ENCODE data around the gene EFNA5.
"Not testable (repeated sequence)": the region's sequence is repeated elsewhere in the genome, so short reads cannot be mapped to it uniquely, and the experiment has no call there.

The EFNA5 gene

GRCh38 chr5:107467137-107467932, 203.4 kb downstream of the EFNA5 start:
- in situ Hi-C loops (cut with MboI; ENCODE audit: low sequenced_read_pairs), result no loop called here

GRCh38 chr5:107466233-107466769, 204.4 kb downstream of the EFNA5 start:
- in situ Hi-C loops (cut with MboI; ENCODE audit: low sequenced_read_pairs), result no loop called here

- in situ Hi-C loops (cut with MboI; ENCODE audit: low sequenced_read_pairs), result no loop called here
Measured at GRCh38 chr5:107464876-107465275, 205.9 kb downstream of the EFNA5 start.

DNA sequence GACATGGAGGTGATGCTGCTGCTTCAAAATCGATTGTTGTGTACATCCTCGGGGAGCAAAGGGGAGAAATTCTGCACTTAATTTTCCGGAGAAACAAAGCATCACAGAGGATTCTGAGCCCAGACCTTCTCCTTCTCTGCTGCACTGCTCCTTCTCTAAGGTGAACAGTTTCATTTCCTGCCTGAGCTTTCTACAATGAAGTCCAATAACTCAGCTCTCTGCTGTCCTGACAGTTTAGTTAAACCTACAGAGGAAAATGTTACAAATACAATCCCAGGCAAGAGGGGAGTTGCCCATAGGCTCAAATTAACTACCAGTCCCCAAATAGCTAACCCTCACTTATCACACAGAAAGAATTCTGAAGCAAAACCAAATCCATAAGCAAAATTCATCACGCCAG, 206.3 kb downstream of the EFNA5 start:
- in situ Hi-C loops (cut with MboI; ENCODE audit: low sequenced_read_pairs), result no loop called here

DNA sequence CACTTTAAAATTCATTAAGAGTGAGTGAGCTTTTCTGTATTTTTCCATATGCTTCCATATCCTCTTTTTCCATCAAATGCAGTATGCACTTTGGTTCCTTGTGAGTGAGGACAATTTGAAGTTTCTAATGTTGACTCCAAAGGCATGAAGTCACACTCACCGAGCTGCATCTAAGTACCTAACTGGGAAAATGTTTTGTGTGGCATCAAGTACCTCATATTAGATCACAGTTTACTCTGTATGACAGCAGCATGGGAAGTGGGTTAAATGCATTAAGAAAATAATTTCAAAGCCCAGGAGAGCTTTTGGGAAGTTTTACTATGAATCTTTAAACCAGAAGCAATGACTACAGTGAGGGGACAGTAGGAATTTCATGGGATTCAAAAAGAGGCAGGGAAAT, 207.0 kb downstream of the EFNA5 start:
- in situ Hi-C loops (cut with MboI; ENCODE audit: low sequenced_read_pairs), result no loop called here

DNA sequence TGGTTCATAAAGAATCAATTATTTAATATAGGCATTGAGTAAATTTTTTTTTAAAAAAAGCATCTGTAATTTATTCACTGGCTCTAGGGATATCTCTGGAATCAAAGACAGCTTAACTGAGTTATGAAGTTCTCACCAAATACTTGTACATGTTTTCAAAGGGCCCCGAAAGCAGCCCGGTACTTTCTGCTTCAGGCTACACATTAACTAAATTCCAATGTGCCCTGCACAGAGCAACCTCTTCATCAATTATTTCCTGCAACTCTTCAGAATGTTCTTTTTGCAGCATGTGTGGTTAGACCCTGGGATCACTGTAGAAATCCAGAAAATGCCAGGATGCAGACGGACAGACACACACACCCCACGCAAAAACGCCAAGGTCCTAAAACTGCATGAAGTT, 209.0 kb downstream of the EFNA5 start:
- in situ Hi-C loops (cut with MboI; ENCODE audit: low sequenced_read_pairs), result no loop called here

DNA sequence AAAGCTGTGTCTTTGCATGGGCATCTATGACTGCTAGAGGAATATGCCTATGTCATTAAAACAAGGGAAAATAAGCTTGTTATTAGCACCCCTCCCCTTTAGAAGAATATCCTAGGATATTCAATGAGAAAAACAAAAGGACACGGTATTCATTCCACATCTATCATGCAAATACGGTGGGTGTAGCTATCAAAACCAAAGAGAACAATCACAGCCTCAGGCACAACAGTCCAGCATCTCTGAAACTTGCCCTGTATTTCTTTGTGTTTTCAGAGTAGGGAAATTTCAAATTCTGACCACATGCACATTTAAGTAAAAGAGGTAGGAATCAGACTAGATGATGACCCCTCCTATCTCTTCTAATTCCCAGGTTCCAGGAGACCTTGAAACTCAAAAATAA, 209.9 kb downstream of the EFNA5 start:
- in situ Hi-C loops (cut with MboI; ENCODE audit: low sequenced_read_pairs), result no loop called here

- in situ Hi-C loops (cut with MboI; ENCODE audit: low sequenced_read_pairs), result no loop called here
Measured at GRCh38 chr5:107459605-107460004, 211.1 kb downstream of the EFNA5 start.

DNA sequence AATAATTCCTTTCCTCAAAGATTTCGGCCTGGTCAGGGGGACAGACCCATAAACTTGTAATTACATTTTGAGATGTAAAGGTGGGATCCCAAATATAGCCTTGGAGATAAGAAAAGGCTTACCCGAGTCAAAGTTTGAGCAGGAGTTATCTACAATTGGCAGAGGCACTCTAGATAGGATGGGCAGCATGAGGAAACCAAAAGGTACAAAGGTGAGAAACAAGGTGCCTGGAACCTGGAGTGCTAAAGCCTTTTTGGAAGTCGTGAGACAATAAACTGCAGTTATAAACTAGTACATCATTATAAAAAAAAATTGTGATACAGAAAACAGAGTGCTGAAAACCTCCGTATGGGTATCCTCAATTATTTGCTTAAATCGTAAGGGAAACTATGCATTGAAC, 212.4 kb downstream of the EFNA5 start:
- in situ Hi-C loops (cut with MboI; ENCODE audit: low sequenced_read_pairs), result no loop called here

GRCh38 chr5:107457881-107458280, 212.9 kb downstream of the EFNA5 start:
- in situ Hi-C loops (cut with MboI; ENCODE audit: low sequenced_read_pairs), result no loop called here

- in situ Hi-C loops (cut with MboI; ENCODE audit: low sequenced_read_pairs), result no loop called here
Measured at GRCh38 chr5:107457138-107457537, 213.6 kb downstream of the EFNA5 start.

GRCh38 chr5:107456281-107456715, 214.4 kb downstream of the EFNA5 start:
- in situ Hi-C loops (cut with MboI; ENCODE audit: low sequenced_read_pairs), result no loop called here

DNA sequence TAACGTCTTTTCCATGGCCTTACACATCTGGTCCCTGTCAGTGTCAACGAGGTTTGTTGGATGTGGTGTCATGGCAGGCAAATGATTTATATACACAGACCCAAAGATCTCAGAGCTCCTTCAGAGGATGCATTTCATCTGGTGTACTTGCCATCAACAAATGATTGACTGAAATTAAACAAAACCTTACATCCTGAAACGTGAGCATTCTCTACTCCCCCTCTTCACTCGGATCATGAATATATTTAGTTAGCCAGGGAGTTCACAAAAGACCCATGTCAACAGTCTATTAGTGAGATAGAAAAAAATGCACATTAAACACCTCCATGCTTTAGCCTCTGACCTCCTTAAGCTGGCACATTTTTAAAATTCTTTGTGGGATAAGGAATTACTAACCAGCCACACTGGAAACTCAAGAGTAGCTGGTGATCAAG, 215.6 kb downstream of the EFNA5 start:
- in situ Hi-C loops (cut with MboI; ENCODE audit: low sequenced_read_pairs), result no loop called here

GRCh38 chr5:107451827-107452226, 218.9 kb downstream of the EFNA5 start:
- in situ Hi-C loops (cut with MboI; ENCODE audit: low sequenced_read_pairs), result not testable (repeated sequence)

- in situ Hi-C loops (cut with MboI; ENCODE audit: low sequenced_read_pairs), result no loop called here
Measured at GRCh38 chr5:107451028-107451427, 219.7 kb downstream of the EFNA5 start.

DNA sequence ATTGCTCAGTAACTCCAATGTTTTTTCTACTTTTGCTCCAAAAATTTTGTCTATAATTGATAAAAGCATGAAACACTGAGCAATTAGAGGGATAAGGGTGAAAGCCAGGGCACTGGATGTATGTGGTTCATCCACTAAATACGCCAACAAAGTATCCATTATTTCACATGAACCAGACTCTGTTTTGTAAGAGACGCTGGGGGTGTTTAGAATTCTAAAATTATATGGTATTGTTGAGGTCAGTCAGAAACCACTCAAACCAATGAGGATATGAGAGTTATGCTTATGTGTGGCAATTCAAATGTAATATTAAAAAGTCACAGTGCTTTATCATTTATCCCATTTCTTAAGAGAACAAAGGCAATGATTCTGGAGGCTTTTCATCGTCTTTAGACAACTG, 220.2 kb downstream of the EFNA5 start:
- in situ Hi-C loops (cut with MboI; ENCODE audit: low sequenced_read_pairs), result no loop called here

DNA sequence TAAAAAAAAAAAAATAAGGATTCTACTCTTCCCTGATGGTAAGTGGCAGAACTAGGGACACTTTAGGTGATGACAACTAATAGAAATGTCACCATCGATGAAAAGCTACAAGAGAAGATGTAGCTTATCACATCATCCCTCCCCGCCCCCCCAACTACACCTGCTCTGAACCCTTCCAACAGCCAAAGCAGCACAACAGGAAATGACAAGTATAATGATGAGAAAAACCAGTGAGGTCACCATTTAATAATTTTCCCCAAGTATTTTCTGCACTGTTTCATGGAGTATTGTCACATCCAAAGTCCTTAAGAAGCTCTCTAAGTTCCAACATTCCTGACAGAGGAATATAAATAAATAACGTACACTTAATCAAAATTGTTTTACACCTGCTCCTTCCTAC, 221.4 kb downstream of the EFNA5 start:
- in situ Hi-C loops (cut with MboI; ENCODE audit: low sequenced_read_pairs), result no loop called here

DNA sequence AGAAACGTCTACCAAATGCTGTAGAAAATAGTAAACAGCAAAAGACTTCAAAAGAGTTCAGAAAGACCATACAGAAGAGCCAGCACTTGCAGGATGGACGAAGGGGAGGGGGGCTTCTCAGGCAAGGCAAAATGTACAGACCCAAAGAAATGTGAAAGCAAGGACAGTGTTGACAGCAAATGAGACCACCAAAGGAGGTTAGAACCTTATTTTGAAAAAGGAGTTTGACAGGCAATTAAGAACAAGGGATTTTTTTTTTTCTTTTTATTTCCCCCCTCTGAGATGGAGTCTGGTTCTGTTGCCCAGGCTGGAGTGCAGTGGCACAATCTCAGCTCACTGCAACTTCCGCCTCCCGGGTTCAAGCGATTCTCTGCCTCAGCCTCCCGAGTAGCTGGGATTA, 223.2 kb downstream of the EFNA5 start:
- in situ Hi-C loops (cut with MboI; ENCODE audit: low sequenced_read_pairs), result no loop called here

GRCh38 chr5:107446972-107447371, 223.8 kb downstream of the EFNA5 start:
- in situ Hi-C loops (cut with MboI; ENCODE audit: low sequenced_read_pairs), result no loop called here

GRCh38 chr5:107444300-107444699, 226.4 kb downstream of the EFNA5 start:
- in situ Hi-C loops (cut with MboI; ENCODE audit: low sequenced_read_pairs), result no loop called here

DNA sequence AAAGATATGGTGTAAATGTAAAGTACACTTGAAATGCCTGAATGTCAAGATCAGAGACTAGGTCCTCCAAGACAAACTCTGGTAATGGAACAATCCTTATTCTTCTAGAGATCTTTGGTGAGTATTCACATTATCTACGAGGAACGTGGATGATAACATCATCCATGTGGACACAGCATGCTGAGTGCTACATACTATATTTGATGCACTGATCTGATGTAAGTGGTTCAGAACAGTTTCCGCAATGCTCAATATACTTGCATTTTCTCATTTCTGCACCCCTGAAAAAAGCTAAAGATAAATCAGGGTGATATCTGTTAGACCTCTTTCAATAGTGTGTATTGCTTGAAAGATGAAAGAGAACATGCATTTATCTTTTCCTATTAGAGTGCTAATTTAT, 226.8 kb downstream of the EFNA5 start:
- in situ Hi-C loops (cut with MboI; ENCODE audit: low sequenced_read_pairs), result no loop called here

DNA sequence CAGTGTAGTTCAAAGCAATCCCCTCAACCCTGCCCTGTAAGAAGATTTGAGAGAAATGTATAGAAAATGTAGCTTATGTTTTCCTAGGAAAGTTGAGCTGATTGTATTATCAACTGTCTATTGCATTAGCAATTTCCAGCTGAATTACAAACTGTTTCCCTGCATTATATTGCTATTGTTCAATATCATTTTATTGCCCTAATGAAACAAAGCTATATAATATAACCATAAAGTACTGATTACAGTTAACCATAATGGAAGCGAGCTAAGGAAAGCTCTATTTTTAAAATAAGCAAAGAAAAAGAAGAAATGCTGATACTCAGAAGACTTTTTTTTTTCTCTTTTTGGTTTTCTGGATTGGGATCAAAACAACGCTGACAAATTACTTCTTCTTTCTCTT, 228.3 kb downstream of the EFNA5 start:
- in situ Hi-C loops (cut with MboI; ENCODE audit: low sequenced_read_pairs), result no loop called here

DNA sequence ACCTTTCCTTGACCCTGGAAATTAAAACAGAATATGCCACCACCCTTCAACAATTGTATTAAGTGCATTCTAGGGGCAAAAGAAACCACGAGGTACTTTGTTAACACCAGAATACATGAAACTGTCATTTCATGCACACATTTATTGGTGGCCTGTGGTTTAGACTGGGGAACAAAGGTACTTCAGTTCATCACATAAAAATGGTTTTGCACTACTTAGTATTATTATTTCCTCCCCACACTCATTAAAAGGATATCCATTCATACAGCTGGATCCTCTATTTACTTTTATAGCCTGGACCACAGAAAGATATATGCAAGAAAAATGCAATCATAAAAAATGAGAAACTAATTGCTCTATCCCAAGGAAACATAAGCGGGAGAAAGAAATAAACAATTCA, 230.9 kb downstream of the EFNA5 start:
- in situ Hi-C loops (cut with MboI; ENCODE audit: low sequenced_read_pairs), result no loop called here
